ENCODE data around the gene DDX31. TPM values are rescaled to one million over a fixed set of nuclear protein-coding genes. Genes with fewer than 3 reads are reported as not detected.
A peak's percentile ranks its signal among the peaks of the same experiment; 100 is the strongest.

DDX31 gene
- polyA plus RNA-seq, 6 donors from 2014 or later: 3.8 to 9.1 (median 7.3) TPM

- peak overlapping the region; percentile 49 to 98 (median 96) for H3K27ac Mint-ChIP-seq
- H3K4me3 Mint-ChIP-seq: peak overlapping the region; percentile 89 to 95 (median 94)
- no peaks in the 10 kb centered on the region for H3K27me3 Mint-ChIP-seq
- H3K9me3 Mint-ChIP-seq: no peaks in the 10 kb centered on the region
- DNase-seq (no peak), ATAC-seq (ENCODE audit: low read depth in 2 of 2) (no peak)
- no peaks in the 10 kb centered on the region for H3K36me3 Mint-ChIP-seq
- peaks cover 29 to 49% (median 37%) of the 10 kb centered on the region in 3 donors for H3K4me1 Mint-ChIP-seq
Measured at GRCh38 chr9:132669319-132669697, 475 bp downstream of the DDX31 start.

- no peak overlapping the region for H3K4me3 Mint-ChIP-seq
- peaks cover 0 to 7% of the 10 kb centered on the region in 2 donors for H3K36me3 Mint-ChIP-seq
- peaks cover 4 to 16% (median 6%) of the 10 kb centered on the region in 3 donors for H3K4me1 Mint-ChIP-seq
- no peak overlapping the region for H3K27ac Mint-ChIP-seq
- no peaks in the 10 kb centered on the region for H3K9me3 Mint-ChIP-seq
- DNase-seq: no peak
- no peak for ATAC-seq (ENCODE audit: low read depth in 2 of 2)
- no peaks in the 10 kb centered on the region for H3K27me3 Mint-ChIP-seq
Measured at GRCh38 chr9:132663851-132664250, 5.9 kb downstream of the DDX31 start.

GRCh38 chr9:132663117-132663516 is 6.7 kb downstream of the DDX31 start:
- no peaks in the 10 kb centered on the region for H3K27me3 Mint-ChIP-seq
- H3K4me1 Mint-ChIP-seq: peaks cover 4 to 8% (median 4%) of the 10 kb centered on the region in 3 donors
- H3K4me3 Mint-ChIP-seq: no peak overlapping the region
- DNase-seq: no peak
- peaks cover 0 to 14% of the 10 kb centered on the region in 2 donors for H3K36me3 Mint-ChIP-seq
- H3K9me3 Mint-ChIP-seq: no peaks in the 10 kb centered on the region
- ATAC-seq (ENCODE audit: low read depth in 2 of 2): no peak
- no peak overlapping the region for H3K27ac Mint-ChIP-seq

- Mint-ChIP-seq H3K9me3 (no peaks in the 10 kb centered on the region), H3K27me3 (no peaks in the 10 kb centered on the region), H3K36me3 (peaks cover 0 to 15% of the 10 kb centered on the region in 2 donors), H3K4me1 (peaks cover 0 to 2% (median 0%) of the 10 kb centered on the region in 3 donors), H3K27ac (peak overlapping the region in 2 of 6 donors; percentile 12 to 21), H3K4me3 (peak overlapping the region in 1 of 8 donors; percentile 41)
- ATAC-seq (ENCODE audit: low read depth in 2 of 2) (no peak), DNase-seq (no peak)
Measured at GRCh38 chr9:132662152-132662945, 7.4 kb downstream of the DDX31 start.

GRCh38 chr9:132656299-132656698 is 13.5 kb downstream of the DDX31 start:
- Mint-ChIP-seq H3K9me3 (no peaks in the 10 kb centered on the region), H3K27me3 (no peaks in the 10 kb centered on the region), H3K4me1 (no peaks in the 10 kb centered on the region), H3K4me3 (no peak overlapping the region), H3K27ac (no peak overlapping the region), H3K36me3 (peaks cover 8 to 23% of the 10 kb centered on the region in 2 donors)
- ATAC-seq (ENCODE audit: low read depth in 2 of 2) (no peak), DNase-seq (no peak)

- no peaks in the 10 kb centered on the region for H3K9me3 Mint-ChIP-seq
- H3K27me3 Mint-ChIP-seq: no peaks in the 10 kb centered on the region
- peaks cover 8 to 16% of the 10 kb centered on the region in 2 donors for H3K36me3 Mint-ChIP-seq
- no peak for ATAC-seq (ENCODE audit: low read depth in 2 of 2)
- no peak overlapping the region for H3K4me3 Mint-ChIP-seq
- no peak for DNase-seq
- H3K4me1 Mint-ChIP-seq: no peaks in the 10 kb centered on the region
- no peak overlapping the region for H3K27ac Mint-ChIP-seq
Measured at GRCh38 chr9:132651259-132651658, 18.5 kb downstream of the DDX31 start.

- Mint-ChIP-seq H3K36me3 (peaks cover 20 to 29% of the 10 kb centered on the region in 2 donors), H3K4me1 (no peaks in the 10 kb centered on the region), H3K27ac (no peak overlapping the region), H3K4me3 (no peak overlapping the region), H3K9me3 (no peaks in the 10 kb centered on the region), H3K27me3 (no peaks in the 10 kb centered on the region)
- DNase-seq (no peak), ATAC-seq (ENCODE audit: low read depth in 2 of 2) (no peak)
Measured at GRCh38 chr9:132648685-132649084, 21.1 kb downstream of the DDX31 start.

GRCh38 chr9:132648283-132648682 is 21.5 kb downstream of the DDX31 start:
- DNase-seq (no peak), ATAC-seq (ENCODE audit: low read depth in 2 of 2) (no peak)
- H3K4me1 Mint-ChIP-seq: no peaks in the 10 kb centered on the region
- no peaks in the 10 kb centered on the region for H3K27me3 Mint-ChIP-seq
- no peaks in the 10 kb centered on the region for H3K9me3 Mint-ChIP-seq
- H3K27ac Mint-ChIP-seq: no peak overlapping the region
- no peak overlapping the region for H3K4me3 Mint-ChIP-seq
- H3K36me3 Mint-ChIP-seq: peaks cover 20 to 29% of the 10 kb centered on the region in 2 donors

- Mint-ChIP-seq H3K9me3 (no peaks in the 10 kb centered on the region), H3K36me3 (peaks cover 20 to 29% of the 10 kb centered on the region in 2 donors), H3K4me1 (no peaks in the 10 kb centered on the region), H3K27ac (no peak overlapping the region), H3K4me3 (no peak overlapping the region), H3K27me3 (no peaks in the 10 kb centered on the region)
- DNase-seq (no peak), ATAC-seq (ENCODE audit: low read depth in 2 of 2) (no peak)
Measured at GRCh38 chr9:132647806-132648205, 22.0 kb downstream of the DDX31 start.

- Mint-ChIP-seq H3K27ac (no peak overlapping the region), H3K4me1 (no peaks in the 10 kb centered on the region), H3K36me3 (peaks cover 20 to 24% of the 10 kb centered on the region in 2 donors), H3K4me3 (no peak overlapping the region), H3K27me3 (no peaks in the 10 kb centered on the region), H3K9me3 (no peaks in the 10 kb centered on the region)
- DNase-seq (no peak), ATAC-seq (ENCODE audit: low read depth in 2 of 2) (no peak)
Measured at GRCh38 chr9:132647355-132647754, 22.4 kb downstream of the DDX31 start.

GRCh38 chr9:132646726-132647125 is 23.1 kb downstream of the DDX31 start:
- Mint-ChIP-seq H3K27me3 (no peaks in the 10 kb centered on the region), H3K36me3 (peaks cover 22 to 24% of the 10 kb centered on the region in 2 donors), H3K4me1 (no peaks in the 10 kb centered on the region), H3K4me3 (no peak overlapping the region), H3K9me3 (no peaks in the 10 kb centered on the region), H3K27ac (no peak overlapping the region)
- no peak for DNase-seq
- no peak for ATAC-seq (ENCODE audit: low read depth in 2 of 2)

- peaks cover 22 to 24% of the 10 kb centered on the region in 2 donors for H3K36me3 Mint-ChIP-seq
- no peaks in the 10 kb centered on the region for H3K4me1 Mint-ChIP-seq
- DNase-seq (no peak), ATAC-seq (ENCODE audit: low read depth in 2 of 2) (no peak)
- no peaks in the 10 kb centered on the region for H3K9me3 Mint-ChIP-seq
- H3K27ac Mint-ChIP-seq: peak overlapping the region in 1 of 6 donors; percentile 69
- H3K4me3 Mint-ChIP-seq: no peak overlapping the region
- H3K27me3 Mint-ChIP-seq: no peaks in the 10 kb centered on the region
Measured at GRCh38 chr9:132645711-132646110, 24.1 kb downstream of the DDX31 start.

GRCh38 chr9:132645306-132645705 is 24.5 kb downstream of the DDX31 start:
- Mint-ChIP-seq H3K9me3 (no peaks in the 10 kb centered on the region), H3K27ac (peak overlapping the region in 1 of 6 donors; percentile 3), H3K36me3 (peaks cover 19 to 24% of the 10 kb centered on the region in 2 donors), H3K4me3 (no peak overlapping the region), H3K4me1 (no peaks in the 10 kb centered on the region), H3K27me3 (no peaks in the 10 kb centered on the region)
- ATAC-seq (ENCODE audit: low read depth in 2 of 2): no peak
- DNase-seq: no peak

GRCh38 chr9:132644251-132644650 is 25.5 kb downstream of the DDX31 start:
- no peak for ATAC-seq (ENCODE audit: low read depth in 2 of 2)
- peak overlapping the region in 1 of 6 donors; percentile 24 for H3K27ac Mint-ChIP-seq
- H3K27me3 Mint-ChIP-seq: no peaks in the 10 kb centered on the region
- H3K36me3 Mint-ChIP-seq: peaks cover 20 to 34% of the 10 kb centered on the region in 2 donors
- H3K4me1 Mint-ChIP-seq: no peaks in the 10 kb centered on the region
- H3K9me3 Mint-ChIP-seq: no peaks in the 10 kb centered on the region
- no peak overlapping the region for H3K4me3 Mint-ChIP-seq
- no peak for DNase-seq
